Skeletal muscle satellite cell (primary cell): ENCODE data around the gene SMCO2.
A peak's percentile ranks its signal among the peaks of the same experiment; 100 is the strongest.
"Not testable (repeated sequence)": the region's sequence is repeated elsewhere in the genome, so short reads cannot be mapped to it uniquely, and the experiment has no call there.

Experiments
- H3K27me3 ChIP-seq: 2 replicates; pipeline ENCODE4 v1.7.0; 2013; ENCODE audit warnings: low read length; ENCODE audit not compliant: control insufficient read depth, insufficient read depth
- H3K36me3 ChIP-seq: 2 replicates; pipeline ENCODE4 v1.7.0; 2013; ENCODE audit warnings: mild to moderate bottlenecking, control low read depth, low read length; ENCODE audit not compliant: insufficient read depth
- H3K4me1 ChIP-seq: 2 replicates; pipeline ENCODE4 v1.7.0; 2013; ENCODE audit warnings: low read length; ENCODE audit not compliant: control insufficient read depth, insufficient read depth
- H3K4me2 ChIP-seq: 2 replicates; pipeline ENCODE4 v1.7.0; 2013; ENCODE audit warnings: mild to moderate bottlenecking, low read length
- H3K4me3 ChIP-seq: 2 replicates; pipeline ENCODE4 v1.7.0; 2013; ENCODE audit warnings: low read length
- H3K9ac ChIP-seq: 2 replicates; pipeline ENCODE4 v1.7.0; 2013; ENCODE audit warnings: mild to moderate bottlenecking, low read depth, low read length, moderate library complexity
- H3K9me3 ChIP-seq: replicated peaks from 2 replicates; pipeline ENCODE4 v1.7.0; 2013; ENCODE audit warnings: mild to moderate bottlenecking, control low read depth, low read length

SMCO2 gene

GRCh38 chr12:27530157-27530922 is 83.8 kb downstream of the SMCO2 start:
- peak overlapping the region; percentile 14 for H3K4me2 ChIP-seq
- H3K9ac ChIP-seq: no peak overlapping the region
- no peaks in the 10 kb centered on the region for H3K27me3 ChIP-seq
- H3K4me1 ChIP-seq: peaks cover 54% of the 10 kb centered on the region
- no peak overlapping the region for H3K4me3 ChIP-seq
- peaks cover 6% of the 10 kb centered on the region for H3K36me3 ChIP-seq
- H3K9me3 ChIP-seq: no peaks in the 10 kb centered on the region

GRCh38 chr12:27531896-27532295 is 85.4 kb downstream of the SMCO2 start:
- H3K27me3 ChIP-seq: no peaks in the 10 kb centered on the region
- no peak overlapping the region for H3K4me3 ChIP-seq
- no peak overlapping the region for H3K4me2 ChIP-seq
- H3K4me1 ChIP-seq: peaks cover 44% of the 10 kb centered on the region
- H3K9me3 ChIP-seq: no peaks in the 10 kb centered on the region
- H3K9ac ChIP-seq: no peak overlapping the region
- H3K36me3 ChIP-seq: peaks cover 22% of the 10 kb centered on the region

- Histone ChIP-seq H3K9me3 (no peaks in the 10 kb centered on the region), H3K4me1 (peaks cover 47% of the 10 kb centered on the region), H3K36me3 (peaks cover 22% of the 10 kb centered on the region), H3K27me3 (no peaks in the 10 kb centered on the region), H3K4me2 (no peak overlapping the region), H3K9ac (no peak overlapping the region), H3K4me3 (no peak overlapping the region)
These were observed 87.7 kb downstream of the SMCO2 start for GRCh38 chr12:27534060-27534764.

GRCh38 chr12:27534765-27535161 is 88.2 kb downstream of the SMCO2 start:
- H3K36me3 ChIP-seq: peaks cover 22% of the 10 kb centered on the region
- no peak overlapping the region for H3K9ac ChIP-seq
- H3K4me3 ChIP-seq: no peak overlapping the region
- no peaks in the 10 kb centered on the region for H3K27me3 ChIP-seq
- no peaks in the 10 kb centered on the region for H3K9me3 ChIP-seq
- no peak overlapping the region for H3K4me2 ChIP-seq
- peaks cover 52% of the 10 kb centered on the region for H3K4me1 ChIP-seq

- Histone ChIP-seq H3K9me3 (no peaks in the 10 kb centered on the region), H3K4me3 (no peak overlapping the region), H3K4me2 (no peak overlapping the region), H3K4me1 (peaks cover 48% of the 10 kb centered on the region), H3K36me3 (peaks cover 22% of the 10 kb centered on the region), H3K9ac (no peak overlapping the region), H3K27me3 (no peaks in the 10 kb centered on the region)
These were observed 88.8 kb downstream of the SMCO2 start for GRCh38 chr12:27535318-27535717.

GRCh38 chr12:27537855-27538675 is 91.5 kb downstream of the SMCO2 start:
- H3K36me3 ChIP-seq: peaks cover 22% of the 10 kb centered on the region
- H3K9me3 ChIP-seq: no peaks in the 10 kb centered on the region
- H3K4me2 ChIP-seq: peak overlapping the region; percentile 52
- no peaks in the 10 kb centered on the region for H3K27me3 ChIP-seq
- H3K4me1 ChIP-seq: peaks cover 48% of the 10 kb centered on the region
- no peak overlapping the region for H3K4me3 ChIP-seq
- H3K9ac ChIP-seq: no peak overlapping the region

- H3K9me3 ChIP-seq: no peaks in the 10 kb centered on the region
- H3K4me3 ChIP-seq: no peak overlapping the region
- H3K4me2 ChIP-seq: peak overlapping the region; percentile 52
- H3K9ac ChIP-seq: peak overlapping the region; percentile 58
- H3K27me3 ChIP-seq: no peaks in the 10 kb centered on the region
- H3K4me1 ChIP-seq: peaks cover 54% of the 10 kb centered on the region
- peaks cover 22% of the 10 kb centered on the region for H3K36me3 ChIP-seq
These were observed 92.7 kb downstream of the SMCO2 start for GRCh38 chr12:27539191-27539631.

GRCh38 chr12:27541031-27541719 is 94.6 kb downstream of the SMCO2 start:
- H3K9ac ChIP-seq: no peak overlapping the region
- peaks cover 58% of the 10 kb centered on the region for H3K4me1 ChIP-seq
- H3K4me3 ChIP-seq: no peak overlapping the region
- H3K36me3 ChIP-seq: peaks cover 12% of the 10 kb centered on the region
- H3K9me3 ChIP-seq: no peaks in the 10 kb centered on the region
- H3K4me2 ChIP-seq: no peak overlapping the region
- no peaks in the 10 kb centered on the region for H3K27me3 ChIP-seq

GRCh38 chr12:27542628-27543027 is 96.1 kb downstream of the SMCO2 start:
- Histone ChIP-seq H3K9me3 (no peaks in the 10 kb centered on the region), H3K27me3 (no peaks in the 10 kb centered on the region), H3K4me2 (peak overlapping the region; percentile 62), H3K36me3 (peaks cover 5% of the 10 kb centered on the region), H3K9ac (peak overlapping the region; percentile 52), H3K4me3 (peak overlapping the region; percentile 16), H3K4me1 (peaks cover 67% of the 10 kb centered on the region)

- not testable (repeated sequence) for H3K36me3 ChIP-seq, H3K9me3 ChIP-seq, H3K4me2 ChIP-seq, H3K27me3 ChIP-seq, H3K4me3 ChIP-seq, H3K9ac ChIP-seq
- peaks cover 67% of the 10 kb centered on the region for H3K4me1 ChIP-seq
These were observed 98.3 kb downstream of the SMCO2 start for GRCh38 chr12:27544858-27545257.

GRCh38 chr12:27545665-27546064 is 99.1 kb downstream of the SMCO2 start:
- H3K4me2 ChIP-seq: peak overlapping the region; percentile 43
- peak overlapping the region; percentile 15 for H3K4me3 ChIP-seq
- H3K9ac ChIP-seq: peak overlapping the region; percentile 20
- H3K4me1 ChIP-seq: peaks cover 75% of the 10 kb centered on the region
- no peaks in the 10 kb centered on the region for H3K27me3 ChIP-seq
- peaks cover 5% of the 10 kb centered on the region for H3K36me3 ChIP-seq
- H3K9me3 ChIP-seq: no peaks in the 10 kb centered on the region
